Measurements from ENCODE around the gene CXCL16. TPM values are rescaled to one million over a fixed set of nuclear protein-coding genes. Genes with fewer than 3 reads are reported as not detected.

Gene CXCL16
- total RNA-seq, 1 experiment from 2014 or later, result 22.1 TPM

DNA sequence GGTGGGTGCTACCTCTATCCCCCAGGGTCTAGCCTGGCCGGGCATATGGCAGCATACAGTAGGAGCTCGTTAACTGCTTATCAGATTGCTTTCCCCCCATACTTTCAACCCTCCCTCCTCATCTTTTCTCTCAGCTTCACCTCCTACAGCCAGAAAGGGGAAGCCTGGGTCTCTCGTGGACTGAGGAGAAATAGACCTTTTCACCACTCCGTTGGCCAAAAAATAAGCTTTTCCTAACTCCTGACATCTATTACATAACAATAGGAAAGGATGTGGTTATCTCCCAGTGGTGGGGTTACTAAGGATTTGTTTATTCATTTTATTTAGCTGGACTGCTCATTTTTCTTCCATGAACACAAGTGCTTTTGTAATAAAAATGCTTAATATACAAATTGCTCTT lies 9.0 kb upstream of the CXCL16 start:
- no peak for DNase-seq

DNA sequence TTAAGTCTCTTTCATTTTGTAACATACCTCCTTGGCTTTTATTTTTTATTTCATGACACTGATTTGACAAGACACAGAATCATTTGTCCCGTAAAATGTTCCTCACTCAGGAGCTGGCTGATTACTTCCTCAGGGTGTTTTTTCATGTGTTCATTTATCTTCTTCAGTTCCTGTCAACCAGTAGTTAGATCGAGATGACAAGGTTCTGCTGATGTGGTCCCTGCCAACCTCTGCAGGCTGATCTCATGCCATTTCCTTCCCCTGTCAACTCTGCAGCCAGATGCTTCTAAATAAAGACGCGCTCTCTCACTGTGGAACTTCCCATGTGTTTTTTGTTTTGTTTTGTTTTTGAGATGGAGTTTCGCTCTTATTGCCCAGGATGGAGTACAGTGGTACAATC lies 8.1 kb upstream of the CXCL16 start:
- intact Hi-C loops (cut with micrococcal nuclease), result no loop called here
- CTCF ChIA-PET, result no interaction called here
- no peak overlapping the region for H3K27ac ChIP-seq (ENCODE audit: low read length)
- no peaks in the 10 kb centered on the region for H3K9me3 ChIP-seq (ENCODE audit: low read length)
- no peak for ATAC-seq
- H3K36me3 ChIP-seq (ENCODE audit: low read depth, low read length), result no peaks in the 10 kb centered on the region
- TF ChIP-seq EZH2 (IDR thresholded peaks at IDR 0.05; ENCODE audit: low read length, unreplicated experiment) (no peak), EZH2phosphoT487 (IDR thresholded peaks at IDR 0.05; ENCODE audit: borderline replicate concordance, low read length) (no peak)
- TF ChIP-seq, protein P1, sequence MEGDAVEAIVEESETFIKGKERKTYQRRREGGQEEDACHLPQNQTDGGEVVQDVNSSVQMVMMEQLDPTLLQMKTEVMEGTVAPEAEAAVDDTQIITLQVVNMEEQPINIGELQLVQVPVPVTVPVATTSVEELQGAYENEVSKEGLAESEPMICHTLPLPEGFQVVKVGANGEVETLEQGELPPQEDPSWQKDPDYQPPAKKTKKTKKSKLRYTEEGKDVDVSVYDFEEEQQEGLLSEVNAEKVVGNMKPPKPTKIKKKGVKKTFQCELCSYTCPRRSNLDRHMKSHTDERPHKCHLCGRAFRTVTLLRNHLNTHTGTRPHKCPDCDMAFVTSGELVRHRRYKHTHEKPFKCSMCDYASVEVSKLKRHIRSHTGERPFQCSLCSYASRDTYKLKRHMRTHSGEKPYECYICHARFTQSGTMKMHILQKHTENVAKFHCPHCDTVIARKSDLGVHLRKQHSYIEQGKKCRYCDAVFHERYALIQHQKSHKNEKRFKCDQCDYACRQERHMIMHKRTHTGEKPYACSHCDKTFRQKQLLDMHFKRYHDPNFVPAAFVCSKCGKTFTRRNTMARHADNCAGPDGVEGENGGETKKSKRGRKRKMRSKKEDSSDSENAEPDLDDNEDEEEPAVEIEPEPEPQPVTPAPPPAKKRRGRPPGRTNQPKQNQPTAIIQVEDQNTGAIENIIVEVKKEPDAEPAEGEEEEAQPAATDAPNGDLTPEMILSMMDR (conservative IDR thresholded peaks at IDR 0.05; ENCODE audit: low read depth, low read length), result no peak
- no peak overlapping the region for H3K4me3 ChIP-seq (ENCODE audit: low read length)
- BruUV-seq (replicated peaks), result no TSS peak
- no peak overlapping the region for H3K4me2 ChIP-seq (ENCODE audit: low read length)
- no peak overlapping the region for H2AFZ ChIP-seq (ENCODE audit: low read length)
- no peak overlapping the region for H3K9ac ChIP-seq (ENCODE audit: low read length)
- POLR2A ChIA-PET (ENCODE audit: unreplicated experiment), result no interaction called here
- H3K9me2 ChIP-seq (replicated peaks; ENCODE audit: low read length), result no peaks in the 10 kb centered on the region
- H3K79me2 ChIP-seq (ENCODE audit: low read length), result no peaks in the 10 kb centered on the region
- no peak for DNase-seq
- no peaks in the 10 kb centered on the region for H4K20me1 ChIP-seq (ENCODE audit: low read length)
- H3K27me3 ChIP-seq (ENCODE audit: low read length), result no peaks in the 10 kb centered on the region
- no peaks in the 10 kb centered on the region for H3K4me1 ChIP-seq (ENCODE audit: insufficient read depth, low read length)
- H3F3A ChIP-seq (ENCODE audit: low read length, unreplicated experiment), result no peaks in the 10 kb centered on the region

More for the DNA sequence above, 9.0 kb upstream of the CXCL16 start:
- H3K9me3 ChIP-seq (ENCODE audit: low read length), result no peaks in the 10 kb centered on the region
- H3K27me3 ChIP-seq (ENCODE audit: low read length), result no peaks in the 10 kb centered on the region
- H3K9ac ChIP-seq (ENCODE audit: low read length), result no peak overlapping the region
- H3K4me2 ChIP-seq (ENCODE audit: low read length), result no peak overlapping the region
- no peak for ATAC-seq
- intact Hi-C loops (cut with micrococcal nuclease), result no loop called here
- no peak overlapping the region for H3K4me3 ChIP-seq (ENCODE audit: low read length)
- no peaks in the 10 kb centered on the region for H4K20me1 ChIP-seq (ENCODE audit: low read length)
- H3K9me2 ChIP-seq (replicated peaks; ENCODE audit: low read length), result no peaks in the 10 kb centered on the region
- no TSS peak for BruUV-seq (replicated peaks)
- H3K4me1 ChIP-seq (ENCODE audit: insufficient read depth, low read length), result no peaks in the 10 kb centered on the region
- H3F3A ChIP-seq (ENCODE audit: low read length, unreplicated experiment), result no peaks in the 10 kb centered on the region
- no peak overlapping the region for H2AFZ ChIP-seq (ENCODE audit: low read length)
- ChIA-PET POLR2A (ENCODE audit: unreplicated experiment) (no interaction called here), CTCF (interaction anchor here (0.5 kb wide), 1 partner anchor 48 kb away, joined by 3 read pairs; no protein-coding TSS in a partner anchor)
- no peaks in the 10 kb centered on the region for H3K79me2 ChIP-seq (ENCODE audit: low read length)
- H3K36me3 ChIP-seq (ENCODE audit: low read depth, low read length), result no peaks in the 10 kb centered on the region
- TF ChIP-seq EZH2phosphoT487 (IDR thresholded peaks at IDR 0.05; ENCODE audit: borderline replicate concordance, low read length) (no peak), EZH2 (IDR thresholded peaks at IDR 0.05; ENCODE audit: low read length, unreplicated experiment) (no peak)
- TF ChIP-seq, protein P1 (conservative IDR thresholded peaks at IDR 0.05; ENCODE audit: low read depth, low read length), result no peak
- H3K27ac ChIP-seq (ENCODE audit: low read length), result no peak overlapping the region

DNA sequence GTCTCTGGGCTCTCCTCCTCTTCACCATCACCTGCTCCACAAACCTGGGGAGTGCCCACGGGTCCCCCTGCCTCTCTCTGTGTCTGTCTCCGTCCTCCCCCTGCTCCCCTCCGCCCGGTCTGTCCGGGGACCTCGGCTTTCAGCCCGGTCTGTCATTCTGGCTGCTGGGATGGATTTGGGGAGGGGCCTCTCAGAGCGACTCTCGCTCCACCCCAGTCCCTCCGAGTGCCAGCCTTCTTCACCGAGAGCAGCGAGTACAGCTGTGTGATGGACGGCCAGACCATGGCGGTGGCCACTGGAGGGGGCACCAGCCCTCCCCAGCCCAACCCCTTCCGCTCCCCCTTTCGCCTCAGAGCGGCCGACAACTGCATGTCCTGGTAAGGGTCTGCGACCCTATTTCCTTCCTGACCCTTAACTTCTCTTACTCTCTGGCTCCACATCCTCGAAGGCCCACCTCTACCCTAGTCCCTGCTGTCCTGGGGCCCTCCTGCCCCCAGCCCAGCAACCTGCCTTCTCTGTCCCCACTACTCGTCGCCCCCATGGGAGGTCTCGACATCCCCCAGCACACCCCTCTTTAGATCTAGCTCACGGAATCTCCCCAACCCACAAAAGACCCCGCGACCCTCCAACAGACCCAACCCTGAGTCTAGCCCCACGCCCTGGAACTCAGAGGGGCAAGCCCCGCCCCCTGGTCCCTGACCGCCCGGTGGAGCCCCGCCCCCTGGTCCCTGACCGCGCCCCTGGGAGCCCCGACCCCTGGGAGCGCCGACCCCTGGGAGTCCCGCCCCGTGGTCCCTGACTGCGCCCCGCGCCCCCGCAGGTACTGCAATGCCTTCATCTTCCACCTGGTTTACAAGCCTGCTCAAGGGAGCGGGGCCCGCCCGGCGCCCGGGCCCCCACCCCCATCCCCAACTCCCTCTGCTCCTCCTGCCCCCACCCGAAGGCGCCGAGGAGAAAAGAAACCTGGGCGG lies 5.6 kb upstream of the CXCL16 start:
- no peak overlapping the region for H3K27ac ChIP-seq (ENCODE audit: low read length)
- ChIA-PET POLR2A (ENCODE audit: unreplicated experiment) (no interaction called here), CTCF (no interaction called here)
- H4K20me1 ChIP-seq (ENCODE audit: low read length), result no peaks in the 10 kb centered on the region
- DNase-seq, result no peak
- H3K4me1 ChIP-seq (ENCODE audit: insufficient read depth, low read length), result no peaks in the 10 kb centered on the region
- TF ChIP-seq EZH2phosphoT487 (IDR thresholded peaks at IDR 0.05; ENCODE audit: borderline replicate concordance, low read length) (no peak), EZH2 (IDR thresholded peaks at IDR 0.05; ENCODE audit: low read length, unreplicated experiment) (no peak)
- TF ChIP-seq, protein P1 (conservative IDR thresholded peaks at IDR 0.05; ENCODE audit: low read depth, low read length), result no peak
- H3K9me3 ChIP-seq (ENCODE audit: low read length), result no peaks in the 10 kb centered on the region
- H3F3A ChIP-seq (ENCODE audit: low read length, unreplicated experiment), result no peaks in the 10 kb centered on the region
- ATAC-seq, result no peak
- no peak overlapping the region for H2AFZ ChIP-seq (ENCODE audit: low read length)
- BruUV-seq (replicated peaks), result no TSS peak
- H3K27me3 ChIP-seq (ENCODE audit: low read length), result no peaks in the 10 kb centered on the region
- intact Hi-C loops (cut with micrococcal nuclease), result no loop called here
- H3K36me3 ChIP-seq (ENCODE audit: low read depth, low read length), result no peaks in the 10 kb centered on the region
- H3K9me2 ChIP-seq (replicated peaks; ENCODE audit: low read length), result no peaks in the 10 kb centered on the region
- H3K4me2 ChIP-seq (ENCODE audit: low read length), result no peak overlapping the region
- no peak overlapping the region for H3K4me3 ChIP-seq (ENCODE audit: low read length)
- no peak overlapping the region for H3K9ac ChIP-seq (ENCODE audit: low read length)
- H3K79me2 ChIP-seq (ENCODE audit: low read length), result no peaks in the 10 kb centered on the region
